Gastrocnemius medialis (tissue), 4 donors: ENCODE measurements around the gene PBRM1.

Source experiments
- POLR2A ChIP-seq, 2 donors: fragments of 450-650 bp; IDR thresholded peaks; one replicate each; pipeline ENCODE4 v1.6.1; 2017; ENCODE audit warnings: antibody characterized with exemption in 2 of 2, mild to moderate bottlenecking in 2 of 2, moderate library complexity in 2 of 2
- TF ChIP-seq, protein P1 (sequence below), 5 experiments: fragments of 450-650 bp in 3 of 5; fragments of 200-600 bp in 2 of 5; sonication (generic) in 2 of 5; IDR thresholded peaks in 4 of 5; conservative IDR thresholded peaks in 1 of 5; 1 replicate in 4 of 5; 2 replicates in 1 of 5; pipeline ENCODE4 v1.5.1; 2016 to 2019; ENCODE audit warnings: antibody characterized with exemption in 5 of 5, mild to moderate bottlenecking in 3 of 5, moderate library complexity in 3 of 5

GRCh38 chr3:52684184-52684583 is 1.5 kb downstream of the PBRM1 start:
- TF ChIP-seq, protein P1, sequence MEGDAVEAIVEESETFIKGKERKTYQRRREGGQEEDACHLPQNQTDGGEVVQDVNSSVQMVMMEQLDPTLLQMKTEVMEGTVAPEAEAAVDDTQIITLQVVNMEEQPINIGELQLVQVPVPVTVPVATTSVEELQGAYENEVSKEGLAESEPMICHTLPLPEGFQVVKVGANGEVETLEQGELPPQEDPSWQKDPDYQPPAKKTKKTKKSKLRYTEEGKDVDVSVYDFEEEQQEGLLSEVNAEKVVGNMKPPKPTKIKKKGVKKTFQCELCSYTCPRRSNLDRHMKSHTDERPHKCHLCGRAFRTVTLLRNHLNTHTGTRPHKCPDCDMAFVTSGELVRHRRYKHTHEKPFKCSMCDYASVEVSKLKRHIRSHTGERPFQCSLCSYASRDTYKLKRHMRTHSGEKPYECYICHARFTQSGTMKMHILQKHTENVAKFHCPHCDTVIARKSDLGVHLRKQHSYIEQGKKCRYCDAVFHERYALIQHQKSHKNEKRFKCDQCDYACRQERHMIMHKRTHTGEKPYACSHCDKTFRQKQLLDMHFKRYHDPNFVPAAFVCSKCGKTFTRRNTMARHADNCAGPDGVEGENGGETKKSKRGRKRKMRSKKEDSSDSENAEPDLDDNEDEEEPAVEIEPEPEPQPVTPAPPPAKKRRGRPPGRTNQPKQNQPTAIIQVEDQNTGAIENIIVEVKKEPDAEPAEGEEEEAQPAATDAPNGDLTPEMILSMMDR (IDR thresholded peaks at IDR 0.05 in 4 of 5, conservative IDR thresholded peaks at IDR 0.05 in 1 of 5): no peak
- TF ChIP-seq POLR2A (IDR thresholded peaks at IDR 0.05): no peak
